Large intestine (tissue), 3 donors: ENCODE data around the gene SNCB. TPM values are rescaled to one million over a fixed set of nuclear protein-coding genes. Genes with fewer than 3 reads are reported as not detected.

Experiments
- DNase-seq, 2 donors: peaks; one replicate each; pipeline versions ENCODE4 v3.0.0 to v3.0.0-alpha.2; 2013
- H3K27ac ChIP-seq: one replicate; pipeline ENCODE4 v1.5.1; 2013; ENCODE audit warnings: low read length
- H3K27me3 ChIP-seq: 2 replicates; pipeline ENCODE4 v1.6.1; 2013; ENCODE audit warnings: low read length; ENCODE audit not compliant: control insufficient read depth, insufficient read depth
- H3K36me3 ChIP-seq: 2 replicates; pipeline ENCODE4 v1.6.1; 2013; ENCODE audit warnings: low read length; ENCODE audit not compliant: control insufficient read depth, insufficient read depth
- H3K4me1 ChIP-seq: one replicate; pipeline ENCODE4 v1.6.1; 2013; ENCODE audit warnings: low read length; ENCODE audit not compliant: control insufficient read depth, insufficient read depth
- H3K4me3 ChIP-seq: one replicate; pipeline ENCODE4 v1.5.1; 2013; ENCODE audit warnings: low read length
- H3K9me3 ChIP-seq: one replicate; pipeline ENCODE4 v1.6.1; 2013; ENCODE audit warnings: mild to moderate bottlenecking, low read depth, low read length, moderate library complexity; ENCODE audit not compliant: control insufficient read depth
- WGBS: methylation state at CpG from one replicate; pipeline ENCODE4 v1.1.5; 2013; ENCODE audit warnings: low lambda C conversion rate; ENCODE audit not compliant: insufficient coverage; 5-methylcytosine and 5-hydroxymethylcytosine counted together
- polyA plus RNA-seq: library from polyadenylated mRNA; unstranded; fragments of 120-200 nt; gene quantifications from one replicate; pipeline ENCODE4 v1.2.1, GENCODE V29; 2013

SNCB gene
- polyA plus RNA-seq, 1 donor = 0.39 TPM

GRCh38 chr5:176632745-176633144 is 2.4 kb upstream of the SNCB start:
- DNase-seq = peak in 1 of 2 donors; percentile 57
- Histone ChIP-seq H3K4me3 (no peak overlapping the region), H3K27me3 (peaks cover 80% of the 10 kb centered on the region), H3K36me3 (no peaks in the 10 kb centered on the region), H3K9me3 (peaks cover 6% of the 10 kb centered on the region), H3K4me1 (peaks cover 8% of the 10 kb centered on the region), H3K27ac (no peak overlapping the region)
- WGBS = no CpG with 5 or more reads among the region's 2 CpGs

GRCh38 chr5:176631383-176632200 is 1.3 kb upstream of the SNCB start:
- no peak for DNase-seq
- peaks cover 8% of the 10 kb centered on the region for H3K4me1 ChIP-seq
- WGBS = 100% methylated on average over 1 of the region's 7 CpGs
- H3K9me3 ChIP-seq = peaks cover 6% of the 10 kb centered on the region
- no peak overlapping the region for H3K4me3 ChIP-seq
- H3K36me3 ChIP-seq = no peaks in the 10 kb centered on the region
- H3K27ac ChIP-seq = no peak overlapping the region
- H3K27me3 ChIP-seq = peaks cover 84% of the 10 kb centered on the region

GRCh38 chr5:176630681-176631222 is 418 bp upstream of the SNCB start:
- Histone ChIP-seq H3K27me3 (peaks cover 87% of the 10 kb centered on the region), H3K36me3 (no peaks in the 10 kb centered on the region), H3K9me3 (peaks cover 6% of the 10 kb centered on the region), H3K4me1 (peaks cover 8% of the 10 kb centered on the region), H3K27ac (no peak overlapping the region), H3K4me3 (peak overlapping the region; percentile 14)
- DNase-seq = no peak
- no CpG with 5 or more reads among the region's 20 CpGs for WGBS

- Histone ChIP-seq H3K36me3 (no peaks in the 10 kb centered on the region), H3K27ac (no peak overlapping the region), H3K9me3 (peaks cover 6% of the 10 kb centered on the region), H3K27me3 (peaks cover 90% of the 10 kb centered on the region), H3K4me1 (peaks cover 8% of the 10 kb centered on the region), H3K4me3 (no peak overlapping the region)
- no peak for DNase-seq
- WGBS = no CpG with 5 or more reads among the region's 34 CpGs
Measured at GRCh38 chr5:176629317-176629852, 949 bp downstream of the SNCB start.

GRCh38 chr5:176628406-176629228 is 1.7 kb downstream of the SNCB start:
- no peak for DNase-seq
- Histone ChIP-seq H3K4me1 (peaks cover 8% of the 10 kb centered on the region), H3K27me3 (peaks cover 91% of the 10 kb centered on the region), H3K9me3 (peaks cover 6% of the 10 kb centered on the region), H3K4me3 (no peak overlapping the region), H3K27ac (no peak overlapping the region), H3K36me3 (no peaks in the 10 kb centered on the region)
- WGBS = no CpG with 5 or more reads among the region's 13 CpGs

- peaks cover 6% of the 10 kb centered on the region for H3K9me3 ChIP-seq
- peaks cover 8% of the 10 kb centered on the region for H3K4me1 ChIP-seq
- H3K27me3 ChIP-seq = peaks cover 84% of the 10 kb centered on the region
- H3K36me3 ChIP-seq = no peaks in the 10 kb centered on the region
- DNase-seq = no peak
- no peak overlapping the region for H3K4me3 ChIP-seq
- no CpG with 5 or more reads among the region's 5 CpGs for WGBS
- no peak overlapping the region for H3K27ac ChIP-seq
Measured at GRCh38 chr5:176627582-176627981, 2.8 kb downstream of the SNCB start.

- no CpG with 5 or more reads among the region's 7 CpGs for WGBS
- H3K27ac ChIP-seq = no peak overlapping the region
- H3K27me3 ChIP-seq = peaks cover 86% of the 10 kb centered on the region
- H3K4me1 ChIP-seq = peaks cover 8% of the 10 kb centered on the region
- no peak for DNase-seq
- H3K36me3 ChIP-seq = no peaks in the 10 kb centered on the region
- peaks cover 6% of the 10 kb centered on the region for H3K9me3 ChIP-seq
- H3K4me3 ChIP-seq = no peak overlapping the region
Measured at GRCh38 chr5:176626876-176627236, 3.5 kb downstream of the SNCB start.

- peaks cover 8% of the 10 kb centered on the region for H3K4me1 ChIP-seq
- no peak overlapping the region for H3K4me3 ChIP-seq
- H3K27me3 ChIP-seq = peaks cover 86% of the 10 kb centered on the region
- peaks cover 6% of the 10 kb centered on the region for H3K9me3 ChIP-seq
- DNase-seq = no peak
- H3K36me3 ChIP-seq = no peaks in the 10 kb centered on the region
- WGBS = no CpG with 5 or more reads among the region's 25 CpGs
- no peak overlapping the region for H3K27ac ChIP-seq
Measured at GRCh38 chr5:176625966-176626875, 4.1 kb downstream of the SNCB start.

GRCh38 chr5:176625512-176625911 is 4.8 kb downstream of the SNCB start:
- Histone ChIP-seq H3K4me3 (no peak overlapping the region), H3K9me3 (peaks cover 6% of the 10 kb centered on the region), H3K27me3 (peaks cover 86% of the 10 kb centered on the region), H3K4me1 (peaks cover 5% of the 10 kb centered on the region), H3K27ac (no peak overlapping the region), H3K36me3 (no peaks in the 10 kb centered on the region)
- whole genome bisulfite sequencing = no CpG with 5 or more reads among the region's 2 CpGs
- no peak for DNase-seq
